ENCODE results near the gene EBF3. TPM values are rescaled to one million over a fixed set of nuclear protein-coding genes. Genes with fewer than 3 reads are reported as not detected.

The EBF3 gene
- total RNA-seq, 2 donors from 2014 or later, result 0.44 to 2.0 TPM

- peaks cover 18% of the 10 kb centered on the region for H3K9me3 ChIP-seq (ENCODE audit: control insufficient read depth, low read length)
- no peak overlapping the region for H3K27ac ChIP-seq (ENCODE audit: low read depth, low read length)
- H3K36me3 ChIP-seq (ENCODE audit: control insufficient read depth, insufficient read depth, low read length), result no peaks in the 10 kb centered on the region
- no peak overlapping the region for H3K4me3 Mint-ChIP-seq
- H3K9me3 Mint-ChIP-seq, result peaks cover 18% of the 10 kb centered on the region
- WGBS, 2 experiments (ENCODE audit: insufficient coverage in 1 of 2, insufficient read length in 1 of 2), result 85 to 89% methylated on average over 6 to 8 of the region's 8 CpGs
- TF ChIP-seq CTCF (conservative IDR thresholded peaks at IDR 0.05), result no peak
- no peak overlapping the region for H3K27ac Mint-ChIP-seq
- no peak for DNase-seq
- no peaks in the 10 kb centered on the region for H3K36me3 Mint-ChIP-seq (ENCODE audit: low read depth)
- no peak overlapping the region for H3K9ac ChIP-seq (ENCODE audit: extremely low read depth, low read length, poor library complexity, severe bottlenecking)
- H3K4me1 ChIP-seq (ENCODE audit: control insufficient read depth, insufficient read depth, low read length), result no peaks in the 10 kb centered on the region
- H3K27me3 Mint-ChIP-seq (ENCODE audit: insufficient read depth), result peaks cover 21% of the 10 kb centered on the region
- H3K4me3 ChIP-seq (ENCODE audit: low read length), result no peak overlapping the region
- H3K4me1 Mint-ChIP-seq, result no peaks in the 10 kb centered on the region
- H3K27me3 ChIP-seq (ENCODE audit: control insufficient read depth, insufficient read depth, low read length, poor library complexity, severe bottlenecking), result no peaks in the 10 kb centered on the region
These were observed 39.9 kb upstream of the EBF3 start for GRCh38 chr10:130003787-130004613.

GRCh38 chr10:130003166-130003565 is 39.1 kb upstream of the EBF3 start:
- H3K4me3 Mint-ChIP-seq, result no peak overlapping the region
- H3K4me1 Mint-ChIP-seq, result no peaks in the 10 kb centered on the region
- Histone ChIP-seq H3K27me3 (ENCODE audit: control insufficient read depth, insufficient read depth, low read length, poor library complexity, severe bottlenecking) (no peaks in the 10 kb centered on the region), H3K27ac (ENCODE audit: low read depth, low read length) (no peak overlapping the region), H3K4me1 (ENCODE audit: control insufficient read depth, insufficient read depth, low read length) (no peaks in the 10 kb centered on the region), H3K9me3 (ENCODE audit: control insufficient read depth, low read length) (peaks cover 18% of the 10 kb centered on the region), H3K9ac (ENCODE audit: extremely low read depth, low read length, poor library complexity, severe bottlenecking) (no peak overlapping the region), H3K36me3 (ENCODE audit: control insufficient read depth, insufficient read depth, low read length) (no peaks in the 10 kb centered on the region), H3K4me3 (ENCODE audit: low read length) (no peak overlapping the region)
- H3K27me3 Mint-ChIP-seq (ENCODE audit: insufficient read depth), result peaks cover 22% of the 10 kb centered on the region
- H3K36me3 Mint-ChIP-seq (ENCODE audit: low read depth), result no peaks in the 10 kb centered on the region
- H3K27ac Mint-ChIP-seq, result no peak overlapping the region
- TF ChIP-seq CTCF (conservative IDR thresholded peaks at IDR 0.05), result no peak
- H3K9me3 Mint-ChIP-seq, result peaks cover 18% of the 10 kb centered on the region
- WGBS, 2 experiments (ENCODE audit: insufficient coverage in 1 of 2, insufficient read length in 1 of 2), result 86 to 90% methylated on average over 6 to 9 of the region's 9 CpGs
- no peak for DNase-seq

- peaks cover 28% of the 10 kb centered on the region for H3K27me3 Mint-ChIP-seq (ENCODE audit: insufficient read depth)
These were observed 38.5 kb upstream of the EBF3 start for GRCh38 chr10:130002606-130003005.

More at GRCh38 chr10:130002606-130003005, 38.5 kb upstream of the EBF3 start:
- Mint-ChIP-seq H3K4me1 (no peaks in the 10 kb centered on the region), H3K9me3 (peaks cover 23% of the 10 kb centered on the region), H3K36me3 (ENCODE audit: low read depth) (no peaks in the 10 kb centered on the region), H3K4me3 (no peak overlapping the region), H3K27ac (no peak overlapping the region)
- TF ChIP-seq CTCF (conservative IDR thresholded peaks at IDR 0.05), result no peak
- Histone ChIP-seq H3K4me1 (ENCODE audit: control insufficient read depth, insufficient read depth, low read length) (no peaks in the 10 kb centered on the region), H3K9me3 (ENCODE audit: control insufficient read depth, low read length) (peaks cover 18% of the 10 kb centered on the region), H3K36me3 (ENCODE audit: control insufficient read depth, insufficient read depth, low read length) (no peaks in the 10 kb centered on the region), H3K27ac (ENCODE audit: low read depth, low read length) (no peak overlapping the region), H3K27me3 (ENCODE audit: control insufficient read depth, insufficient read depth, low read length, poor library complexity, severe bottlenecking) (no peaks in the 10 kb centered on the region), H3K4me3 (ENCODE audit: low read length) (no peak overlapping the region), H3K9ac (ENCODE audit: extremely low read depth, low read length, poor library complexity, severe bottlenecking) (no peak overlapping the region)
- WGBS, 2 experiments (ENCODE audit: insufficient coverage in 1 of 2, insufficient read length in 1 of 2), result 90 to 91% methylated on average over 13 to 14 of the region's 14 CpGs
- DNase-seq, result no peak
